Erythroblast (primary cell): ENCODE data around the gene TRMT6.

Source experiments
- GATA1 ChIP-seq: IDR thresholded peaks from 2 replicates; pipeline ENCODE4 v1.6.1; 2011; ENCODE audit warnings: low read depth, mild to moderate bottlenecking, control low read depth, low read length, moderate library complexity
- POLR2A ChIP-seq: IDR thresholded peaks from 2 replicates; pipeline ENCODE4 v1.6.1; 2011; ENCODE audit warnings: mild to moderate bottlenecking, low read length

DNA sequence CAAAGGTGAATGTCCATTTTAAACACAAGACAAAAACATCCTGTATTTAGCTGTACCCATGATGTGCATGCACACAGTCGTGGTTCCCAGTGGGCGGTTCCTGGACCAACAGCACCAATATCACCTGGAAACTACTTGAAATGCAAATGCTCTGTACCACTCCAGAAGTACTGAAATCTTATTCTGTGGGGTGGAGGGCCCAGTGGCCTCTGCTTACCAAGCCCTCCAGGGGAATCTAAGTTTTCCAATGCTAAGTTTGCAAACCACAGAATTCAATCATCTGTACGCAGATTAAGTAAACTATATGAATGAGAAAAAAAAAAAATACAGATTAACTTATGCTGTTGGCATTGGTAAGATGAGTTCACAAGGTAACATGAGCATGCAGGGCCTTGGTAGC is 14.1 kb downstream of the TRMT6 start:
- TF ChIP-seq POLR2A (no peak), GATA1 (no peak)
